ENCODE results near the gene DCHS2.
A peak's percentile ranks its signal among the peaks of the same experiment; 100 is the strongest.
"Not testable (repeated sequence)": the region's sequence is repeated elsewhere in the genome, so short reads cannot be mapped to it uniquely, and the experiment has no call there.

Gene DCHS2

GRCh38 chr4:154217384-154217783 is 274.2 kb downstream of the DCHS2 start:
- DNase-seq (ENCODE audit: low read depth, low spot score) = not testable (repeated sequence)

DNA sequence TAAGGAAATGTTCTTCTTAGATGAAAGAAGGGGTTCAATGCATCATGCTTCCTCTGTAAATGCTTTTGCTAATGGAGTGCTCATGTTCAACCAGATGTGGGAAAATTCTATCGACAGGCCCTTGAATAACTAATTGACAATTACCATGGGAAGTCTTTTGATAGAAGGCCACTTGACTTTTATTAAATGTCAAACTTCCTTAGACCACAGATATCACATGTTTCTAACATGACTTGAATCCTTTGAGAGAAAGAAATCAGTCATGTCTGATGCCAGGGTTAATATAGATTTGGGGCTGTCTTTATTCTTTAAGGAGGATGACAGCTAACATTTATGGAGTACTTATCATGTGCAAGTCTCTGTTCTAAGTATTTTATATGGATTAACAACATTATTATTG is 280.1 kb downstream of the DCHS2 start:
- no peak for DNase-seq (ENCODE audit: low read depth, low spot score)

GRCh38 chr4:154208424-154208823 is 283.2 kb downstream of the DCHS2 start:
- peak; percentile 41 for DNase-seq (ENCODE audit: low read depth, low spot score)

GRCh38 chr4:154205471-154205870 is 286.1 kb downstream of the DCHS2 start:
- DNase-seq (ENCODE audit: low read depth, low spot score) = no peak

GRCh38 chr4:154194649-154195048 is 296.9 kb downstream of the DCHS2 start:
- DNase-seq (ENCODE audit: low read depth, low spot score) = no peak

DNA sequence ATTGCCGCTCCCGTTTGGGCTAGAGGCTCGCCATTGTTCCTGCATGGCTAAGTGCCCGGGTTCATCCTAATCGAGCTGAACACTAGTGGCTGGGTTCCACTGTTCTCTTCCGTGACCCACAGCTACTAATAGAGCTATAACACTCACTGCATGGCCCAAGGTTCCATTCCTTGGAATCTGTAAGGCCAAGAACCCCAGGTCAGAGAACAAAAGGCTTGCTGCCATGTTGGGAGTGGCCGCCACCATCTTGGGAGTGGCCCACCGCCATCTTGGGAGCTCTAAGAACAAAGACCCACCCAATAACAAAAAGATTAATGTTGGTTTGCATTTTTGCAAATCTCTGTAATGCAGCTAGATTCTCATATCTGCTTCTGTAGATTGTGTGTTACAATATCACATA is 299.0 kb downstream of the DCHS2 start:
- no peak for DNase-seq (ENCODE audit: low read depth, low spot score)

- DNase-seq (ENCODE audit: low read depth, low spot score) = no peak
These were observed 302.3 kb downstream of the DCHS2 start for GRCh38 chr4:154189346-154189745.

- no peak for DNase-seq (ENCODE audit: low read depth, low spot score)
These were observed 304.7 kb downstream of the DCHS2 start for GRCh38 chr4:154186888-154187287.

DNA sequence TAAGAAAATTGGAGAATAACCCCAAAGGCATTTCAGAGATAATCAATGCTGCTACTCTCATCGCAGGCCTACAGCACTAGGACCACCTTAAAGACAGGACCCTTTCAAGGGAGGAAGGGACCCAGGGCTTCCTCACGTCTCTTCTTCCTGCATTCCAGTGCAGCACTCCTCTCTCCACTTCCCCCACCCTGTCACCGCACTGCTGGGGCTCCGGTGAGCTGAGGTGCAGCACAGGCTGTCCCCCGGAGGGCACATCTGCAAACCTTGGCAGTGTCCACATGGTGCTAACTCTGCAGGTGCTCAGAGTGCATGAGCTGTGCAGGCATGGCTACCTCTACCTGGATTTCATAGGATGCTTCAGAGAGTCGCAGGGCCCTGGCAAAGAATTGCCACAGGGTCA is 305.6 kb downstream of the DCHS2 start:
- no peak for DNase-seq (ENCODE audit: low read depth, low spot score)

DNA sequence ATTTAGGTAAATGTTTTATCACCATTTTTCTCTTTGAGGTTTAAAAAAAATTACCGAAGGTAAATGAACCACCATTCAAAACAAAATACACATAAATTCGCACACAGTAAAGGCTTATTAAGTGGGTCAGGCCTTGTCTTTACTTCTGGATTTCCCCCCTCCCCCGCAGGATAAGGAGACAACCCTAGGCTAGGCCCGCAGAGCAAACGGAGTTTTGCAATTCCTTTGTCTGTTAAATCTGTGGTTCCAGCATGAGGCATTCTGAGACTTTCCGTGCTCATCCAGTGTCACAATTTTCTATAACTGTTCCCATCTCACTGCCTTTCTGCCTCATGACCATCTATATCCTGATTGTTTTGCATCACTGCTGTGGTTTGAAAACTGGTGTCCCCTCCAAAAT is 307.4 kb downstream of the DCHS2 start:
- DNase-seq (ENCODE audit: low read depth, low spot score) = no peak

- DNase-seq (ENCODE audit: low read depth, low spot score) = no peak
These were observed 308.3 kb downstream of the DCHS2 start for GRCh38 chr4:154183264-154183663.

Data from ELF-1 (cell line).